Naive B cell (primary cell): Measurements from ENCODE around the gene CAMKMT. TPM values are rescaled to one million over a fixed set of nuclear protein-coding genes. Genes with fewer than 3 reads are reported as not detected.
A peak's percentile ranks its signal among the peaks of the same experiment; 100 is the strongest.

Source experiments
- ATAC-seq, 2 donors: fragments of 150-1000 bp; cut with Tn5 transposase; 2 replicates each; pipeline ENCODE4 v1.10.0; 2021; ENCODE audit warnings: low read depth in 2 of 2, mild to moderate bottlenecking in 2 of 2, moderate library complexity in 2 of 2
- DNase-seq: peaks from one replicate; pipeline ENCODE4 v3.0.0; 2022
- H3K27ac Mint-ChIP-seq, 6 donors: one replicate each; pipeline ENCODE4 v1.8.0; 2020 to 2022; ENCODE audit warnings: mild to moderate bottlenecking in 6 of 6, mixed read lengths in 6 of 6, moderate library complexity in 5 of 6, inconsistent platforms in 2 of 6
- H3K27me3 Mint-ChIP-seq, 3 donors: one replicate each; pipeline ENCODE4 v1.8.0; 2021 to 2022; ENCODE audit warnings: mixed read lengths in 3 of 3, mild to moderate bottlenecking in 1 of 3
- H3K36me3 Mint-ChIP-seq, 2 donors: one replicate each; pipeline ENCODE4 v1.8.0; 2020 to 2022; ENCODE audit warnings: mixed read lengths in 2 of 2, inconsistent platforms in 1 of 2, mild to moderate bottlenecking in 1 of 2
- H3K4me1 Mint-ChIP-seq, 3 donors: one replicate each; pipeline ENCODE4 v1.8.0; 2020 to 2022; ENCODE audit warnings: mixed read lengths in 3 of 3, inconsistent platforms in 1 of 3, mild to moderate bottlenecking in 1 of 3, moderate library complexity in 1 of 3
- H3K4me3 Mint-ChIP-seq, 8 donors: one replicate each; pipeline ENCODE4 v1.8.0; 2020 to 2022; ENCODE audit warnings: mild to moderate bottlenecking in 8 of 8, mixed read lengths in 8 of 8, moderate library complexity in 8 of 8, inconsistent platforms in 2 of 8
- H3K9me3 Mint-ChIP-seq, 7 donors: one replicate each; pipeline ENCODE4 v1.8.0; 2020 to 2022; ENCODE audit warnings: mixed read lengths in 7 of 7, mild to moderate bottlenecking in 5 of 7, inconsistent platforms in 2 of 7, moderate library complexity in 1 of 7
- polyA plus RNA-seq, 6 donors: library from polyadenylated mRNA; unstranded; fragments of 300-500 nt; fragmentation: Illumina TruSeq; gene quantifications; one replicate each; pipeline ENCODE4 v1.2.3, GENCODE V29; 2021; ENCODE audit warnings: low read depth in 6 of 6

CAMKMT gene
- polyA plus RNA-seq, 6 donors from 2014 or later: 10.0 to 15.8 (median 12.4) TPM

GRCh38 chr2:44618251-44619023 lies 256.7 kb downstream of the CAMKMT start:
- Mint-ChIP-seq H3K4me3 (no peak overlapping the region), H3K27ac (no peak overlapping the region), H3K9me3 (peaks cover 0 to 12% (median 4%) of the 10 kb centered on the region in 7 donors), H3K4me1 (peaks cover 0 to 17% (median 9%) of the 10 kb centered on the region in 3 donors), H3K36me3 (no peaks in the 10 kb centered on the region), H3K27me3 (no peaks in the 10 kb centered on the region)
- ATAC-seq: no peak
- no peak for DNase-seq

DNA sequence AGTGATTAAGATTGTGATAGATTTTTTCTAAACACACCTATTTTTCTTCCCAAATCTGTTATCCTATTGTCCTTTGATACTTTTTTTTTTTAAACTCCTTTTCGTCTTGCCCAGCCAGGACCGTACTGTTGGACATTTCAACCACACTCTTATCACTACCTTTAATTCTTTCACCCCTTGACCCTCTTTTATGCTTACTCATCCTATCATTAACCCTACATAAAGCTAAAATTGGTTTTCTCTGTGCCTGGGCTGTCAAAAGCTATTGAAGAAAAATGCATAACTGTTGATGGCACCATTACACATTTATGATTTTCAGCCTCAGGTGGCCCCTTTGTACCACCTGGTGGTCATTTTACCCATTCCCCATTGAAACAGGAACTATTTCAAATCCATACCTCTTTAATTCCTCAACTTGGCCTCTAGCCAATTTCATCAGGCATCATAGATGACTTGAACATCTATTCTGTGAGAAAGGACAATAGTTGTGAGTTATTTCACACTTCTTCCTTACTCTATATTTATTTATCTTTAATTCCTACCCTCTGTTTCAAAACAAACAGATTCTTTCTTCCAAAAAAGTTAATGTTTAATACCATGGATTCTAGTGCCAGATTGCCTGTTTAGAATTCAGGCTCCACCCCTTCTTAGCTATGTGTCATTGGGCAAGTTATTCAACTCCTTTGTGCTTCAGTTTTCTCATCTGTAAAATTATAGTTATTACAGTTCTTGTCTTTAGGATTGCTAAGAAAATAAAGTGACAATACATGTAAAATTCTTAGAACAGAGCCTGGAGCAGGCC lies 258.6 kb downstream of the CAMKMT start:
- ATAC-seq (no peak), DNase-seq (no peak)
- Mint-ChIP-seq H3K27ac (peak overlapping the region in 1 of 6 donors; percentile 47), H3K36me3 (no peaks in the 10 kb centered on the region), H3K27me3 (no peaks in the 10 kb centered on the region), H3K4me1 (peaks cover 0 to 11% (median 9%) of the 10 kb centered on the region in 3 donors), H3K4me3 (no peak overlapping the region), H3K9me3 (peaks cover 0 to 12% (median 4%) of the 10 kb centered on the region in 7 donors)

GRCh38 chr2:44623622-44624351 lies 262.0 kb downstream of the CAMKMT start:
- DNase-seq (no peak), ATAC-seq (no peak)
- no peak overlapping the region for H3K4me3 Mint-ChIP-seq
- H3K9me3 Mint-ChIP-seq: peaks cover 4 to 12% (median 7%) of the 10 kb centered on the region in 7 donors
- H3K27ac Mint-ChIP-seq: no peak overlapping the region
- peaks cover 6 to 13% (median 7%) of the 10 kb centered on the region in 3 donors for H3K4me1 Mint-ChIP-seq
- H3K36me3 Mint-ChIP-seq: peaks cover 0 to 10% of the 10 kb centered on the region in 2 donors
- no peaks in the 10 kb centered on the region for H3K27me3 Mint-ChIP-seq

GRCh38 chr2:44628297-44628696 lies 266.6 kb downstream of the CAMKMT start:
- Mint-ChIP-seq H3K4me1 (peaks cover 0 to 7% (median 7%) of the 10 kb centered on the region in 3 donors), H3K9me3 (peaks cover 0 to 18% (median 11%) of the 10 kb centered on the region in 7 donors), H3K36me3 (peaks cover 7 to 18% of the 10 kb centered on the region in 2 donors), H3K27ac (peak overlapping the region in 2 of 6 donors; percentile 60 to 71), H3K4me3 (peak overlapping the region in 3 of 8 donors; percentile 23 to 51 (median 29)), H3K27me3 (no peaks in the 10 kb centered on the region)
- DNase-seq (no peak), ATAC-seq (no peak)

DNA sequence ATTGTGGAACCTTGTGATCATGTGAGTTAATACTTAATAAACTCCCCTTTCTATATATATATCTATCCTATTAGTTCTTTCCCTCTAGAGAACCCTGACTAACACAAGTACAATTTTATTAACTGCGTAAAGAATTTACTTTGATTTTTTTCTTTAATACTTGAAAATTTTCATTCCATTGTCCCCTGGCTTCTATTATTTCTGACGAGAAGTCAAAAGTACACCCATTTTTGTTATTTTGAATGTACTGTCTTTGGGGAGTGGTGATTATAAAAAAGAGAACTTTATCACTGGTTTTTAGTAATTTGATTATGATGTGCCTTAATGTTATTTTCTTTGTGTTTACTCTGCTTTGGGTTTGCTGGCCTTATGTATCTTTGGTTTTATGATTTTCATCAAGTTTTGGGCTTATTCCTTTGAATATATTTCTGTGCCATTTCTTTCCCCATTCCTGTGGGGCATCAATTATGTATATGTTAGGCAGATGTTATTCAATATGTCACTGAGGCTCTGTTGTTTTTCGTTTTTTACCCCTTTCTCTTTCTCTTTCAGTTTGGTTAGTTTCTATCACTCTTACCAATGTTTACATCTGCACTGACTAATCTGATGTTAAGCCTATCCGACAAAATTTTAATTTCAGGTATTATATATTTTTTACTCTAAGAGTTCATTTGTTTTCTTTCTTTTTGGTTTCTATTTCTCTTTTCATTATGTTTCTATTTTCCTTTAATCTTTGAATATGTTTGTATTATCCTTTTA lies 271.4 kb downstream of the CAMKMT start:
- no peak for ATAC-seq

DNA sequence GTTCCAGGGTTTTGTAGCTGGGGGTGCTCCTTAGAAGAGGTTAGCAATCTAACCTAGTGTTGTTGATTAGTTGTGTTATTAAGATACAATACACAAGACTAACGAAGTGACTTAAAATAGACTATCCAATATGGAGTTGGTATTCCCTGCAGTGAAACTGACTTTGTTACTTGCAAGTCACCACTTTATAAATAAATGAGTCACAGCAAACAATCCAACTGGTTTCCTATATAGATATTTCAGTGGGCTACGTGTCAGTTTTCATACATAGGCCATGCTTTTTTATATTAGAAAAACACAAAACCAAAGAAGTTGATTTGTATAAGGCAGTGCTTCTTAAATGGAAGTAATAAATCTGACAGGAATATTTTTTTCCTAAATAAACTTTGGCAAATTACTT lies 274.0 kb downstream of the CAMKMT start:
- ATAC-seq (no peak), DNase-seq (no peak)
- Mint-ChIP-seq H3K36me3 (peaks cover 17 to 19% of the 10 kb centered on the region in 2 donors), H3K27ac (no peak overlapping the region), H3K4me3 (no peak overlapping the region), H3K9me3 (peaks cover 0 to 16% (median 9%) of the 10 kb centered on the region in 7 donors), H3K27me3 (no peaks in the 10 kb centered on the region), H3K4me1 (no peaks in the 10 kb centered on the region)

More for the DNA sequence above, 271.4 kb downstream of the CAMKMT start:
- Mint-ChIP-seq H3K27ac (peak overlapping the region in 1 of 6 donors; percentile 84), H3K27me3 (no peaks in the 10 kb centered on the region), H3K9me3 (peaks cover 0 to 16% (median 9%) of the 10 kb centered on the region in 7 donors), H3K4me3 (no peak overlapping the region), H3K4me1 (peaks cover 0 to 4% (median 4%) of the 10 kb centered on the region in 3 donors), H3K36me3 (peaks cover 17 to 19% of the 10 kb centered on the region in 2 donors)
- no peak for DNase-seq

GRCh38 chr2:44638649-44639048 lies 276.9 kb downstream of the CAMKMT start:
- no peak for DNase-seq
- H3K27me3 Mint-ChIP-seq: no peaks in the 10 kb centered on the region
- peaks cover 0 to 3% (median 0%) of the 10 kb centered on the region in 7 donors for H3K9me3 Mint-ChIP-seq
- H3K36me3 Mint-ChIP-seq: peaks cover 5 to 8% of the 10 kb centered on the region in 2 donors
- H3K4me3 Mint-ChIP-seq: peak overlapping the region in 1 of 8 donors; percentile 32
- H3K27ac Mint-ChIP-seq: no peak overlapping the region
- ATAC-seq: no peak
- no peaks in the 10 kb centered on the region for H3K4me1 Mint-ChIP-seq

DNA sequence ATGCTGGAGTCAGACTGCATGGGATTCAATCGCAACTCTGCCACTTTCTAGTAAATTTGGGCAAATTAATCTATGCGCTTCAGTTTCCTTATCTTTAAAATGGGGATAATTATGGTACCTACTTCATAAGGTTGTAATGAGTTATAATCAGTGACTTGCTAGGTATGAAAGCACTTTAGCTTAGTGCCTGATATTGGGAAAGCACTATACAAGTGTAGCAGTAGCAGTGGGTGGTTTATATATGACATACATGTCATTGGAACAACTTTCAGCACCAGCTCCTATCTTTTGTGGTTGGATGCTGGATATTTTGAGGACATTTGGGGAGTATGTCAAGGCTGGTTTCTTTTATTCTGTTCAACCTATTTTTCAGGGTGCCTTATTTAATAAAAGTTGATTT lies 277.7 kb downstream of the CAMKMT start:
- ATAC-seq (no peak), DNase-seq (no peak)
- H3K27me3 Mint-ChIP-seq: no peaks in the 10 kb centered on the region
- H3K27ac Mint-ChIP-seq: no peak overlapping the region
- peaks cover 0 to under 1% of the 10 kb centered on the region in 2 donors for H3K36me3 Mint-ChIP-seq
- no peaks in the 10 kb centered on the region for H3K4me1 Mint-ChIP-seq
- H3K9me3 Mint-ChIP-seq: peaks cover 0 to 3% (median 0%) of the 10 kb centered on the region in 7 donors
- no peak overlapping the region for H3K4me3 Mint-ChIP-seq

GRCh38 chr2:44642123-44642857 lies 280.5 kb downstream of the CAMKMT start:
- no peak overlapping the region for H3K27ac Mint-ChIP-seq
- no peaks in the 10 kb centered on the region for H3K36me3 Mint-ChIP-seq
- H3K9me3 Mint-ChIP-seq: no peaks in the 10 kb centered on the region
- no peaks in the 10 kb centered on the region for H3K4me1 Mint-ChIP-seq
- H3K27me3 Mint-ChIP-seq: no peaks in the 10 kb centered on the region
- ATAC-seq (no peak), DNase-seq (no peak)
- no peak overlapping the region for H3K4me3 Mint-ChIP-seq

DNA sequence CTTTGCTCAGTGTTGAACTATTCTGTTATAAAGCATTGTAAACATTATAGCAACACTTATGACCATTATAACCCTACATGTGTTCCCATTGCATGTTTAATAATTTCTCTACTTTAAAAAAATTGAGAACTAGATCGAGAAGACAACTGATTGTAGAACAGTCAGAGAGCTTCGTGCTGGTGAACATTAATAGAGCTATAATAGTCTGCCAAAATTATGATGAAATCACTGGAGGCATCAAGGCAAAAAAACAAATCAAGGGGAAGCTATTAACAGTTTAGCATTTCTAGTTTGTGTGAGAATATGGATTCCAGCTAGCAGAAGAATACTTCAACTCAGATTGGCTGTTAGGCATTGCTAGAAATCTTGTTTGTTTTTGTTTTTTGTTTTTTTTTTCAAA lies 284.2 kb downstream of the CAMKMT start:
- Mint-ChIP-seq H3K27me3 (no peaks in the 10 kb centered on the region), H3K36me3 (no peaks in the 10 kb centered on the region), H3K4me1 (no peaks in the 10 kb centered on the region), H3K4me3 (no peak overlapping the region), H3K9me3 (no peaks in the 10 kb centered on the region), H3K27ac (no peak overlapping the region)
- no peak for DNase-seq
- ATAC-seq: no peak

GRCh38 chr2:44649381-44649780 lies 287.6 kb downstream of the CAMKMT start:
- H3K4me1 Mint-ChIP-seq: no peaks in the 10 kb centered on the region
- no peak overlapping the region for H3K27ac Mint-ChIP-seq
- H3K9me3 Mint-ChIP-seq: no peaks in the 10 kb centered on the region
- ATAC-seq (no peak), DNase-seq (no peak)
- H3K36me3 Mint-ChIP-seq: no peaks in the 10 kb centered on the region
- H3K4me3 Mint-ChIP-seq: no peak overlapping the region
- H3K27me3 Mint-ChIP-seq: no peaks in the 10 kb centered on the region

GRCh38 chr2:44650796-44651195 lies 289.0 kb downstream of the CAMKMT start:
- no peak overlapping the region for H3K4me3 Mint-ChIP-seq

More at GRCh38 chr2:44650796-44651195, 289.0 kb downstream of the CAMKMT start:
- Mint-ChIP-seq H3K9me3 (no peaks in the 10 kb centered on the region), H3K36me3 (no peaks in the 10 kb centered on the region), H3K27me3 (no peaks in the 10 kb centered on the region), H3K4me1 (no peaks in the 10 kb centered on the region), H3K27ac (peak overlapping the region in 1 of 6 donors; percentile 28)
- ATAC-seq (no peak), DNase-seq (no peak)
